GM19193 (cell line): Measurements from ENCODE around the gene PEX16.

Experiments
- POLR2A ChIP-seq: IDR thresholded peaks from 4 replicates; pipeline ENCODE4 v1.6.1; 2011; ENCODE audit not compliant: insufficient read depth, insufficient read length; ENCODE audit errors: extremely low read depth

The PEX16 gene

GRCh38 chr11:45917623-45918330 lies at the start of gene PEX16:
Gene PEX16, minus strand, starts transcription at chr11:45917877. Its CDS starts 66 bp downstream, at chr11:45917811.
- peak; percentile 94 for TF ChIP-seq POLR2A

DNA sequence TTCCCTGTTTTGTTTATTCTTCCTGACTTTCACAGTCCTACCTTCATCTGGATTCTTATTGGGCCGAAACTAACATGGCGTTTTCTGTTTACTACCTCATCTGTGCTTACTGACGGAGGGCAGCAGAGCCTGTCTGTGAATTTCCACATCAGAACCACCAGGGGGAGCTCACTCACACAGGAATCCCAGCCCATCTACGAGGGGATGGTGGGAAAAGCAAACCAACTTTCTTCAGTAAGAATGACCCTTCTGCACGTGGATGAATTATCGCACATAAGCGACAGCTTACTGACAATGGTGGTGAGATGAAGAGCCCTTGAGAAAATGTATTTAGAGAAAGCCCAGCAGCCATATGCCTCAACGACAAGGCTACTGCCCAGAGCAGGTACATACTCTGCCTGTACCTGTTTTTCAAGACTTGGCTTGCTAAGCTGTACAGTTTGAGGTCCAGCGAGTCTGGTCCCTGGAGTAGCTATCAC lies 47.3 kb upstream of the PEX16 start:
- TF ChIP-seq POLR2A, result no peak

GRCh38 chr11:45961751-45962240 lies 44.1 kb upstream of the PEX16 start:
- TF ChIP-seq POLR2A, result no peak

GRCh38 chr11:45960387-45961095 lies 42.9 kb upstream of the PEX16 start:
- no peak for TF ChIP-seq POLR2A

DNA sequence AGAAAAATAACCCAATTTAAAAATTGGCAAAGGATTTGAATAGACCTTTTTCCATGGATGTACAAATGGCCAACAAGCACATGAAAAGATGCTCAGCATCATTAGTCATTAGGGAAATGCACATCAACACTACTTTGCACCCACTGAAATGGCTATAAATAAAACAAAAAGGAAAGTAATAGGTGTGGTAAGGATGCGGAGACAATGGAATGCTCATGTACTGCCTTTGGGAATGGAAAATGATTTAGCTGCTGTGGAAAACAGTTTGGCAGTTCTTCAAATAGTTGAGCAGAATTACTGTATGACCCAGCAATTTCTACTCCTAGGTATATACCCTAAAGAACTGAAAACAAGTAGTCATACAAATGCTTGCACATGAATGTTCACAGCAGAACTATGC lies 42.2 kb upstream of the PEX16 start:
- TF ChIP-seq POLR2A, result no peak

- TF ChIP-seq POLR2A, result no peak
Measured at GRCh38 chr11:45949992-45950407, 32.3 kb upstream of the PEX16 start.

GRCh38 chr11:45948356-45948755 lies 30.7 kb upstream of the PEX16 start:
- TF ChIP-seq POLR2A, result no peak

GRCh38 chr11:45947885-45948284 lies 30.2 kb upstream of the PEX16 start:
- TF ChIP-seq POLR2A, result no peak

DNA sequence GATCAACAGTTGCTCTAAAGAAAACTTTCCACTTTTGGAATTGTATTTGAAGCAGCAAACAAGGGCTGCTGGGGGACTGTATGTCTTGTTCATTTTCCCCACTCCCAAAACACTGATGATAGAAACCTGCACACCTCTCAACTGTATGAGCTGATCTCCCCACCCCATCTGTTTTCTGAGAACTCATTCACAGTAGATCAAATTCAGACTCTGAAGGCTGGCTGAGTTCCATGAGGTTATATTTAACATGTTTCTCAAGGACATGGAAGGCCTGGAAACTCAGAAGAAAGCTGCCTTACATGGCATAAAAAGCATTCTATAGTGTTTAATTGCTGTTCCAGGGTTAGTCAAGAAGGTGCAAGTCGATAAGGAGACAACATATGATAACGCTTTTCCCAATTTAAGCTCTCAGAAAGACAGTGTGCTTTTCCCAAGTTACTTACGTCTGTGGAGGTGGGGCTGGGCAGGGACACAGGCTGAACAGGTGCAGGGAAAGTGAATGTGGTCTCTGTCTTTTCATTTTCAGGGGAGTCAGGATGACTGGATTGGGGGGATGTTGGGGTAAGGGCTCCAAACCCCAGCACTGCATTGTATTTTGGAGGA lies 27.8 kb upstream of the PEX16 start:
- no peak for TF ChIP-seq POLR2A

DNA sequence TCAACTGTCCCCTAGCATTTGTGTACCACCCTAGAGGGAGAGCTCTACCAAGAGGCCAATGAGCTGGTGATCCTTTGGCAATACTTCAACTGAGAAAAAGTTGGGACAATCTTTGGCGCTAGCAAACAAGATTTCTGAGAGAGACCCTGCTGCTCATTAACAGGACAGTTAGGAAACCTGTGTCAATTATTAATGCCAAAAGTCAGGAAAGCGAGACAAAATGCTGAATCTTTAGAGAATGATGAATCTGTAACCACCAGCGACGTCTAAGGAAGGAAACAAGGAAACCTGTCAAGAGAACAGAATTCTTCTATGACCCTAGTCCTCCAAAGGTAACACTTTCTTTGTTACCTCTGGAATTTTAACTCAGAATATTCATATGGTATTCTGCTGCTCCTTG lies 24.7 kb upstream of the PEX16 start:
- TF ChIP-seq POLR2A, result no peak

DNA sequence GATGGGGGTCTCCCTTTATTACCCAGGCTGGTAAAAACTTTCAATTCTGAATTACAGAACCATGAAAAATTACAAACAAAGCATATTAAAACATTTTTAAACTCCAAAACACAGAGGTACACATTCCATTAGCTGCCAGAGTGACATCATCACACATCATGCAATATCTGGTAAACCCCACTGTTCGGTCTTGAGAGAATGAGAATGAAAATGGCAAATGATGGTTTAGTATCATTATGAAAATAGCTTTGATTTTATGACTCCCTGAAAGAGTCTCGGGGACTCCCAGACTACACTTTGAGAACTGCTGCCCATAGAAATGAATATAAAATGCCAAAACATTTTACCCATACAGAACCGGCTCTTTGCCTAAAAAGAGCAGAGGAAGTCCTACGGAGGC lies 23.6 kb upstream of the PEX16 start:
- TF ChIP-seq POLR2A, result no peak

- no peak for TF ChIP-seq POLR2A
Measured at GRCh38 chr11:45939836-45940235, 22.2 kb upstream of the PEX16 start.

DNA sequence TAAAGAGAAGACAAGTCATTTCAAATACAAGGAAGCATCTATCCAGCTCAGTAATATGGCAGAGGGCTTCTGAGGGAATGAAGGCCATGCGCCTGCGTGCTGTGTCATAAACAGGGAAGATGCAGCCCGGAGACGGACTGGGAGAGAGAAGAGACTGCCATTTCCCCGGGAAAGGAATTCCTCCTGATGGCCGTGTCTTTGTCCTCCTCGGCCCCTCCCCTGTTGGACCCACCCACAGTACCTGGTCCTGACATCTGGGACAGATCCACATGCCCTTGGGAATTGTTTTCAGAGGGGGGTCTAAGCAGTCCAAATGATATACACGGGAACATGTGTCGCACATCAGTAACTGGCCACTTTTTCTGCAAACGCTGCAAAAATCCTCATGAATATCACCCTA lies 20.2 kb upstream of the PEX16 start:
- no peak for TF ChIP-seq POLR2A

DNA sequence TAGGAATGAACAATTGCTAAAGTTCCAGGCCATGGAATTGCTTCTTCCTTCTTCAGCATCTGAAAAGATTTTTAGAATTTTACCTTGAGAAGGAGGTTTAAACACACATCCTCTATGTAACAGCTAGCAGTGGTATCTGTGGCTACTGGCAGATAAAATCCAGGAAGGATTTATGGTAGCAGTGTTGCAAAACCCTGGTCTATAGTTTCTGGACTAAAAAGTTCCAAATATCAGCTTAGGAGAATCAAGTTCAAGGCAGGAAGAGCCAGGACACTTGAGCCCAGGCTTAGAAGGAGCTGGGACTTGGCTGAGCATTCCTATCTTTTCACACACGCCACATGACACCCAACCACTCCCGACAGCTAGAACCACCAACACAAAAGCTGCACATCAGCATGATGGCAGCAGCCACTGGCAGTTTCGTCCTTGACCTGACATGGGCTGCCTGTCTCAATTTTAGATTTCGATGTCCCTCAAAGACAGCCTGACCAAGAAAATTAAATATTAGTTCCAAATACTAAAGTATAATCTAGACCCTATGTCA lies 18.9 kb upstream of the PEX16 start:
- no peak for TF ChIP-seq POLR2A

DNA sequence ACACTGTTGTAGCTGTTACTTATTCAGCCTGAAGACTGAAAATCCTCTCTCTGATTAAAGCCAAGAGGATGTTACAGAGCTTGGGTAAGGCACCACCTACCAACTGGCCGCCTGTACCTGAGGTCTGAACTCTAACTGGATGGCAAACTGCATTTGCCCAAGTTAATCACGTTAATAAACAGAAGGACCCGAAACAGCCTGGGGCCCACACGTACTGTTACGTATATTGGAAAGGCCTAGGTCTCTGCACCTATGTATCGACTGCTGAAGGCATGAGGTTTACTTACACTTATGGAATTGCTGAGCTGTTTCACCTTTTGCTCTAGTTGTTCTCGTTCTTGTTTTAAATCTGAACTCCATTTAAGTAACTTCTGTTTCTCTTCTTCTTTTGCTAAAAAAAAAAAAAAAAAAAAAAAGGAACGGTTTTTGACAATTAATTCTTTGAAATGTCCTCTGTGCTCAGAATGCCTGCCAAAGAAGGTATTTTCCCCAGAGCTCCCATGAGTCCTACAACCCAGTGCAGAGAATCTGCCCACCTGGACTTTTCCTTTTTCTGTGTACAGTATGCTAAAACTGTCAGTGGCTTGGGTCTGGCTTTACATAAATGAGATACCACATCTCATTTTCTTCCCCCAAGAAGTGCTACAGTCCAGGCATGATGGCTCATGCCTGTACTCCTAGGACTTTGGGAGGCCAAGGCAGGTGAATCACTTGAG lies 17.8 kb upstream of the PEX16 start:
- TF ChIP-seq POLR2A, result no peak

DNA sequence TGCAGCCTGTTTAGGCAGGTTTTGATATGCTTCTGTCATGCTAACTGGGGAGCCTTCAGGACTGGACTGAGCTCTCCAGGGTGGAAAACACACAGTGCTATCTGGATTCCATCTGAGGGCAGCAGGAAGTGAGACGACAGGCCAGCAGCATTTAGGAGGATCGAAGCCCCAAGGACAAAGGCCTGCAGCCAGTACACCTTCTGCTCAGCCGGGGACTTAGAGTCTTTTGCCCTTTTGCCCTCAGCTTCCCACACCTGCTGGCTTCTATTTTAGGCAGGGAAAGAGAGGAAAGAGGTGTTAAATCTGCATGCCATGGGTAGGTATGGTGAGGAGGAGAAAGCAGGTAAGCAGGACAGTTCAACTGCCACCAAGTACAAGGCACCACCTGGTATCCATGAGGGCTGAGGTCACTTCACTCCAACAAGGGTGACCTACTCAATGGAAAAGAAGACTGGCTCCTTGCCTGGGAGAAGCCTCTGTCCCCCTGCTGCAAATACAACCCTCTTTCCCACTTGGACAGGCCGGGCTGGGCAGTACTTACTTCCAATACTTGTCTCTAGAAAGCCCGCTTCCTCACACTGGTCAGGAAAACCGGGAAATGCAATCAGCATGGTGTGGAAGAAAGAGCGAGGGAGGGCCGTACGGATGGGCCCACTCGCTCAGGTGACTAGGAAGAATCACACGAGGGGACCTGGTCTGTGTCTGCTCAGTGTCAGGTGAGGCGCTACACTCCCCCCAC lies 17.1 kb upstream of the PEX16 start:
- TF ChIP-seq POLR2A, result no peak
